Measurements from ENCODE around the gene ZNF770.

DNA sequence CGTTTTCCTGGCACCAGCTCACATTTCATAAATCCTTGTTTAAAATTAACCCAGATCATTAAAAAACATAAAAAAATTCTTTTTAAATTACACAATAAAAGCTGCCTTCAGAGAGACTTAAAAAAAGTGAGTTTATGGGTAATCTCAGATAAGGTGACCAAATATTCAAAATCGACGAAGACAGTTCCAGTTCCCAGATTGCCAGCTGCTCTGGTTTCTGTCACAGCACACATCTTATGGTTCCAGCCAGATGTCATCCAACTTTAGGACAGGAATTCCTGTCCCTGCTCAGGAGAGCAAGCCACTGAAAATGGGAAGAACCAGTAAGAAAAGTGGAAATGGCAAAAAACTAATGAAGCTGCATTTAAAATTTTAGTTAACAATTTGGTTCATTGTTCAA lies 15.8 kb upstream of the ZNF770 start:
- TF ChIP-seq, protein P1, sequence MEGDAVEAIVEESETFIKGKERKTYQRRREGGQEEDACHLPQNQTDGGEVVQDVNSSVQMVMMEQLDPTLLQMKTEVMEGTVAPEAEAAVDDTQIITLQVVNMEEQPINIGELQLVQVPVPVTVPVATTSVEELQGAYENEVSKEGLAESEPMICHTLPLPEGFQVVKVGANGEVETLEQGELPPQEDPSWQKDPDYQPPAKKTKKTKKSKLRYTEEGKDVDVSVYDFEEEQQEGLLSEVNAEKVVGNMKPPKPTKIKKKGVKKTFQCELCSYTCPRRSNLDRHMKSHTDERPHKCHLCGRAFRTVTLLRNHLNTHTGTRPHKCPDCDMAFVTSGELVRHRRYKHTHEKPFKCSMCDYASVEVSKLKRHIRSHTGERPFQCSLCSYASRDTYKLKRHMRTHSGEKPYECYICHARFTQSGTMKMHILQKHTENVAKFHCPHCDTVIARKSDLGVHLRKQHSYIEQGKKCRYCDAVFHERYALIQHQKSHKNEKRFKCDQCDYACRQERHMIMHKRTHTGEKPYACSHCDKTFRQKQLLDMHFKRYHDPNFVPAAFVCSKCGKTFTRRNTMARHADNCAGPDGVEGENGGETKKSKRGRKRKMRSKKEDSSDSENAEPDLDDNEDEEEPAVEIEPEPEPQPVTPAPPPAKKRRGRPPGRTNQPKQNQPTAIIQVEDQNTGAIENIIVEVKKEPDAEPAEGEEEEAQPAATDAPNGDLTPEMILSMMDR (conservative IDR thresholded peaks at IDR 0.05 in 1 of 2, IDR thresholded peaks at IDR 0.05 in 1 of 2; ENCODE audit: extremely low read depth in 1 of 2, insufficient read depth in 1 of 2, low read depth in 1 of 2, low read length in 2 of 2) = no peak
- TF ChIP-seq EZH2 (IDR thresholded peaks at IDR 0.05; ENCODE audit: borderline replicate concordance, low read length) = no peak

Data from mammary epithelial cell (primary cell).